SU-DHL-6 (cell line): ENCODE data around the gene UBE2D3.
A peak's percentile ranks its signal among the peaks of the same experiment; 100 is the strongest.

Source experiments
- H2AFZ ChIP-seq: fragments of 200-600 bp; sonication (generic); 2 replicates; pipeline ENCODE4 v1.6.1; 2014; ENCODE audit warnings: low read depth, mild to moderate bottlenecking, moderate library complexity, mixed read lengths, antibody characterized with exemption, low read length; ENCODE audit not compliant: severe bottlenecking
- H3F3A ChIP-seq: fragments of 200-600 bp; shearing (Covaris generic); 2 replicates; pipeline ENCODE4 v1.6.0; 2016; ENCODE audit warnings: antibody characterized with exemption, mild to moderate bottlenecking; ENCODE audit not compliant: insufficient read depth
- H3K27ac ChIP-seq: fragments of 200-600 bp; sonication (generic); 2 replicates; pipeline ENCODE4 v1.5.1; 2016; ENCODE audit warnings: low read depth, mild to moderate bottlenecking, low read length, moderate library complexity, mixed read lengths
- H3K27me3 ChIP-seq: fragments of 200-600 bp; sonication (generic), shearing (Covaris generic); 2 replicates; pipeline ENCODE4 v1.6.0; 2014; ENCODE audit warnings: mild to moderate bottlenecking, low read length
- H3K36me3 ChIP-seq: fragments of 200-600 bp; sonication (generic); 2 replicates; pipeline ENCODE4 v1.6.1; 2014; ENCODE audit warnings: mild to moderate bottlenecking, low read length, mixed read lengths
- H3K4me2 ChIP-seq: fragments of 300-600, 200-600 bp; shearing (Covaris generic), sonication (generic); 2 replicates; pipeline ENCODE4 v1.6.0; 2014; ENCODE audit warnings: low read length, low read depth, mild to moderate bottlenecking; ENCODE audit not compliant: poor library complexity, severe bottlenecking
- H3K4me3 ChIP-seq: fragments of 200-600 bp; sonication (generic); 2 replicates; pipeline ENCODE4 v1.5.1; 2014; ENCODE audit warnings: antibody characterized with exemption, low read length, mild to moderate bottlenecking, mixed read lengths; ENCODE audit not compliant: insufficient read depth, poor library complexity, severe bottlenecking
- H3K79me2 ChIP-seq: fragments of 200-600 bp; sonication (generic); 2 replicates; pipeline ENCODE4 v1.6.1; 2014; ENCODE audit warnings: mild to moderate bottlenecking, low read length, moderate library complexity; ENCODE audit not compliant: insufficient read depth
- H3K9ac ChIP-seq: fragments of 200-600 bp; sonication (generic); 2 replicates; pipeline ENCODE4 v1.7.0; 2014; ENCODE audit warnings: mild to moderate bottlenecking, low read length
- H3K9me2 ChIP-seq: fragments of 200-600 bp; sonication (generic); replicated peaks from 2 replicates; pipeline ENCODE4 v1.6.1; 2014; ENCODE audit warnings: low read length; ENCODE audit not compliant: insufficient read depth
- H3K9me3 ChIP-seq: fragments of 200-600 bp; sonication (generic); 2 replicates; pipeline ENCODE4 v1.6.1; 2014; ENCODE audit warnings: low read length, mixed read lengths; ENCODE audit not compliant: insufficient read depth
- H4K20me1 ChIP-seq: fragments of 200-600 bp; sonication (generic); 2 replicates; pipeline ENCODE4 v1.6.1; 2014; ENCODE audit warnings: low read depth, mild to moderate bottlenecking, antibody characterized with exemption, low read length, moderate library complexity, mixed read lengths
- EZH2phosphoT487 ChIP-seq: fragments of 200-600 bp; sonication (generic), shearing (Covaris generic); conservative IDR thresholded peaks from 2 replicates; pipeline ENCODE4 v1.6.1; 2018; ENCODE audit warnings: mild to moderate bottlenecking, antibody characterized with exemption, low read length, moderate library complexity, mixed read lengths
- TF ChIP-seq, protein P1 (sequence below): fragments of 200-600 bp; sonication (generic); IDR thresholded peaks from one replicate; pipeline ENCODE4 v1.5.1; 2017; ENCODE audit warnings: antibody characterized with exemption, mild to moderate bottlenecking, low read length, moderate library complexity; ENCODE audit not compliant: insufficient read depth, poor library complexity, severe bottlenecking

UBE2D3 gene

DNA sequence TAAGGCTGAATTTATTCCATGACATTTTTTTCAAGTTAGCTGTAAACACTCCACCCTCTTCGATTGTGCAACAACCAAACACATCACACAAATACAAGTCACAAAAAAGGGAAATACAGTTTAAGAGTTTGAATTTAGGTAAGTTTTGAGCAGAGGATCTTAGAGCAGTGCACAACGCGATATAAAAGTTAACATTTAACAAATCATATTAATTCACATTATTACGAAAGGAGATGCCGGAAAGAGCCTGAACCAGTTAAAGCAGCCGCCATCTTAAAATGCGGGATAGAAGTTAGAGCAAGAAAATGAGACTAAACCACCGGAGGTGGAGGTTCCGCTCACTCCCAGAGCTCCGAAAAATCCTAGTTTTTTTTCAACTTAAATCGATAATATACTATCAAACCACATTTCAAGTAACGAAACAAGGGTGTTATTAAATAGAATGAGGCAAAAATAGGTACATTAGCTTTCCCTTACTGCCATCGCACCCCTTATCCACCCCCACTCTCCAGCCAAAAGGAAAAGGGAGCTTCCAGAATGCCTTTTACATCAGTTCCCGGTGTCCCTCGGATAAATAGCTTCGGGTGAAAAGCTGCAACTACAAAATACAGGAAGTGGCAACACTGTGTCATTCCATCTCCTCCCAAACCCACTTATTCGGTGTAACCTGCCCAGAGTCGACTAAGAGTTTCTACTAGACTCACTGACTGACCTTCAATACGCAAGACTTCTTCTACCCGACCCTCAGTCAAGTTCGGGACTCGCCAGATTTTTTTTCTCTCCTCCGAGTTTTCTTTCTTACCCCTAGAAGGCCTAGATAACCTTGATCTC lies 1.9 kb downstream of the UBE2D3 start:
- H3K27ac ChIP-seq, result peak overlapping the region; percentile 93
- H3K27me3 ChIP-seq, result no peaks in the 10 kb centered on the region
- H3K79me2 ChIP-seq, result peaks cover 77% of the 10 kb centered on the region
- no peak overlapping the region for H2AFZ ChIP-seq
- no peaks in the 10 kb centered on the region for H3K9me3 ChIP-seq
- H3K36me3 ChIP-seq, result peaks cover 27% of the 10 kb centered on the region
- H3K9me2 ChIP-seq, result no peaks in the 10 kb centered on the region
- peaks cover 10% of the 10 kb centered on the region; the same call in 1 of the 2 replicates for H3F3A ChIP-seq
- peak overlapping the region; percentile 95 for H3K4me3 ChIP-seq
- no peak for TF ChIP-seq EZH2phosphoT487
- TF ChIP-seq, protein P1, sequence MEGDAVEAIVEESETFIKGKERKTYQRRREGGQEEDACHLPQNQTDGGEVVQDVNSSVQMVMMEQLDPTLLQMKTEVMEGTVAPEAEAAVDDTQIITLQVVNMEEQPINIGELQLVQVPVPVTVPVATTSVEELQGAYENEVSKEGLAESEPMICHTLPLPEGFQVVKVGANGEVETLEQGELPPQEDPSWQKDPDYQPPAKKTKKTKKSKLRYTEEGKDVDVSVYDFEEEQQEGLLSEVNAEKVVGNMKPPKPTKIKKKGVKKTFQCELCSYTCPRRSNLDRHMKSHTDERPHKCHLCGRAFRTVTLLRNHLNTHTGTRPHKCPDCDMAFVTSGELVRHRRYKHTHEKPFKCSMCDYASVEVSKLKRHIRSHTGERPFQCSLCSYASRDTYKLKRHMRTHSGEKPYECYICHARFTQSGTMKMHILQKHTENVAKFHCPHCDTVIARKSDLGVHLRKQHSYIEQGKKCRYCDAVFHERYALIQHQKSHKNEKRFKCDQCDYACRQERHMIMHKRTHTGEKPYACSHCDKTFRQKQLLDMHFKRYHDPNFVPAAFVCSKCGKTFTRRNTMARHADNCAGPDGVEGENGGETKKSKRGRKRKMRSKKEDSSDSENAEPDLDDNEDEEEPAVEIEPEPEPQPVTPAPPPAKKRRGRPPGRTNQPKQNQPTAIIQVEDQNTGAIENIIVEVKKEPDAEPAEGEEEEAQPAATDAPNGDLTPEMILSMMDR, result no peak
- H3K4me2 ChIP-seq, result peak overlapping the region; percentile 99
- peaks cover 24% of the 10 kb centered on the region for H4K20me1 ChIP-seq
- H3K9ac ChIP-seq, result peak overlapping the region; percentile 100

- TF ChIP-seq, protein P1, result no peak
- TF ChIP-seq EZH2phosphoT487, result no peak
- H3K36me3 ChIP-seq, result peaks cover 34% of the 10 kb centered on the region
- H4K20me1 ChIP-seq, result peaks cover 34% of the 10 kb centered on the region
- no peak overlapping the region for H3K27ac ChIP-seq
- peak overlapping the region; percentile 100 for H3K9ac ChIP-seq
- no peaks in the 10 kb centered on the region for H3K9me3 ChIP-seq
- H3K79me2 ChIP-seq, result peaks cover 88% of the 10 kb centered on the region
- H3F3A ChIP-seq, result peaks cover 10% of the 10 kb centered on the region; the same call in 1 of the 2 replicates
- no peak overlapping the region for H2AFZ ChIP-seq
- H3K4me2 ChIP-seq, result peak overlapping the region; percentile 99
- no peaks in the 10 kb centered on the region for H3K27me3 ChIP-seq
- peak overlapping the region; percentile 95 for H3K4me3 ChIP-seq
- H3K9me2 ChIP-seq, result no peaks in the 10 kb centered on the region
These were observed 3.0 kb downstream of the UBE2D3 start for GRCh38 chr4:102824398-102824797.

GRCh38 chr4:102823897-102824296 lies 3.5 kb downstream of the UBE2D3 start:
- Histone ChIP-seq H3K9ac (peak overlapping the region; percentile 100), H3F3A (peaks cover 10% of the 10 kb centered on the region; the same call in 1 of the 2 replicates), H3K9me2 (no peaks in the 10 kb centered on the region), H4K20me1 (peaks cover 37% of the 10 kb centered on the region), H3K79me2 (peaks cover 88% of the 10 kb centered on the region), H3K4me2 (peak overlapping the region; percentile 99), H2AFZ (no peak overlapping the region), H3K27ac (no peak overlapping the region), H3K27me3 (no peaks in the 10 kb centered on the region), H3K4me3 (peak overlapping the region; percentile 95), H3K9me3 (no peaks in the 10 kb centered on the region), H3K36me3 (peaks cover 34% of the 10 kb centered on the region)
- TF ChIP-seq, protein P1, result no peak
- TF ChIP-seq EZH2phosphoT487, result no peak
